ENCODE data around the gene COL4A1.

The COL4A1 gene

GRCh38 chr13:110212529-110212928 is 94.4 kb downstream of the COL4A1 start:
- DNase-seq: no peak

- no peak for DNase-seq
These were observed 95.2 kb downstream of the COL4A1 start for GRCh38 chr13:110211735-110212134.

GRCh38 chr13:110211046-110211445 is 95.9 kb downstream of the COL4A1 start:
- no peak for DNase-seq

- DNase-seq: no peak
These were observed 96.4 kb downstream of the COL4A1 start for GRCh38 chr13:110210604-110210985.

- DNase-seq: no peak
These were observed 96.9 kb downstream of the COL4A1 start for GRCh38 chr13:110209950-110210603.

- DNase-seq: no peak
These were observed 98.8 kb downstream of the COL4A1 start for GRCh38 chr13:110208116-110208515.

GRCh38 chr13:110206996-110207395 is 100.0 kb downstream of the COL4A1 start:
- DNase-seq: no peak

GRCh38 chr13:110206185-110206584 is 100.8 kb downstream of the COL4A1 start:
- no peak for DNase-seq

GRCh38 chr13:110201114-110201513 is 105.8 kb downstream of the COL4A1 start:
- no peak for DNase-seq

- no peak for DNase-seq
These were observed 106.6 kb downstream of the COL4A1 start for GRCh38 chr13:110200276-110200870.

GRCh38 chr13:110199046-110199831 is 107.7 kb downstream of the COL4A1 start:
- DNase-seq: no peak

GRCh38 chr13:110197471-110197870 is 109.5 kb downstream of the COL4A1 start:
- no peak for DNase-seq

GRCh38 chr13:110197026-110197425 is 109.9 kb downstream of the COL4A1 start:
- DNase-seq: no peak

- DNase-seq: no peak
These were observed 111.1 kb downstream of the COL4A1 start for GRCh38 chr13:110195547-110196485.

GRCh38 chr13:110194451-110194850 is 112.5 kb downstream of the COL4A1 start:
- no peak for DNase-seq

- no peak for DNase-seq
These were observed 113.5 kb downstream of the COL4A1 start for GRCh38 chr13:110193491-110193890.

- DNase-seq: no peak
These were observed 114.5 kb downstream of the COL4A1 start for GRCh38 chr13:110192472-110192871.

GRCh38 chr13:110187641-110188161 is 119.3 kb downstream of the COL4A1 start:
- DNase-seq: no peak

- DNase-seq: no peak
These were observed 120.6 kb downstream of the COL4A1 start for GRCh38 chr13:110186231-110186855.

- DNase-seq: no peak
These were observed 121.3 kb downstream of the COL4A1 start for GRCh38 chr13:110185696-110186095.

- DNase-seq: no peak
These were observed 123.0 kb downstream of the COL4A1 start for GRCh38 chr13:110183910-110184309.

GRCh38 chr13:110182461-110182860 is 124.5 kb downstream of the COL4A1 start:
- no peak for DNase-seq

All from NCI-H2171 treated with DMSO at 0.1 percent for 48 hours (cell line).